Liver (tissue), 9 donors: Measurements from ENCODE around the gene PLEKHN1. TPM values are rescaled to one million over a fixed set of nuclear protein-coding genes. Genes with fewer than 3 reads are reported as not detected.

ENCODE experiments used
- DNase-seq: peaks from one replicate; pipeline ENCODE4 v3.0.0-alpha.2; 2017; ENCODE audit warnings: low spot score
- H3K27ac ChIP-seq, 2 donors: one replicate each; pipeline ENCODE4 v1.7.0; 2013; ENCODE audit warnings: inconsistent platforms in 2 of 2, low read length in 2 of 2, control low read depth in 1 of 2, low read depth in 1 of 2, mild to moderate bottlenecking in 1 of 2
- H3K27me3 ChIP-seq, 4 donors: one replicate each; pipeline versions ENCODE4 v1.6.1 to v1.7.0; 2013; ENCODE audit warnings: low read length in 3 of 4, inconsistent platforms in 1 of 4, mild to moderate bottlenecking in 1 of 4, moderate library complexity in 1 of 4; ENCODE audit not compliant: control insufficient read depth in 4 of 4, insufficient read depth in 4 of 4
- H3K36me3 ChIP-seq, 4 donors: one replicate each; pipeline versions ENCODE4 v1.6.1 to v1.7.0; 2013; ENCODE audit warnings: low read length in 3 of 4, mild to moderate bottlenecking in 3 of 4, low read depth in 1 of 4, moderate library complexity in 1 of 4; ENCODE audit not compliant: control insufficient read depth in 4 of 4, insufficient read depth in 3 of 4
- H3K4me1 ChIP-seq, 4 donors: one replicate each; pipeline versions ENCODE4 v1.6.1 to v1.7.0; 2013; ENCODE audit warnings: low read length in 3 of 4, mild to moderate bottlenecking in 3 of 4, moderate library complexity in 1 of 4; ENCODE audit not compliant: control insufficient read depth in 4 of 4, insufficient read depth in 4 of 4
- H3K4me3 ChIP-seq, 3 donors: one replicate each; pipeline versions ENCODE4 v1.6.1 to v1.7.0; 2013; ENCODE audit warnings: low read length in 3 of 3, control low read depth in 1 of 3, low read depth in 1 of 3, mild to moderate bottlenecking in 1 of 3
- H3K9ac ChIP-seq, 2 donors: one replicate each; pipeline ENCODE4 v1.7.0; 2013; ENCODE audit warnings: low read length in 2 of 2, mild to moderate bottlenecking in 2 of 2, moderate library complexity in 2 of 2, control low read depth in 1 of 2, low read depth in 1 of 2
- H3K9me3 ChIP-seq, 4 donors: one replicate each; pipeline versions ENCODE4 v1.6.1 to v1.7.0; 2013; ENCODE audit warnings: low read length in 3 of 4; ENCODE audit not compliant: control insufficient read depth in 4 of 4
- CTCF ChIP-seq: fragments of 150-350 bp; IDR thresholded peaks from 2 replicates; pipeline ENCODE4 v1.5.1; 2017; ENCODE audit warnings: improper control_type of control experiment, low read depth, low read length; ENCODE audit not compliant: missing input control
- EGR1 ChIP-seq, 2 donors: IDR thresholded peaks; 2 replicates each; pipeline ENCODE4 v1.6.1; 2016 to 2018; ENCODE audit warnings: antibody characterized with exemption in 2 of 2, low read depth in 2 of 2
- FOXA1 ChIP-seq: IDR thresholded peaks from 2 replicates; pipeline ENCODE4 v1.6.1; 2016; ENCODE audit warnings: antibody characterized with exemption
- FOXA2 ChIP-seq: IDR thresholded peaks from 2 replicates; pipeline ENCODE4 v1.6.1; 2016; ENCODE audit warnings: antibody characterized with exemption
- GABPA ChIP-seq, 2 donors: IDR thresholded peaks in 1 of 2; conservative IDR thresholded peaks in 1 of 2; 2 replicates each; pipeline ENCODE4 v1.6.1; 2016; ENCODE audit warnings: antibody characterized with exemption in 2 of 2, mild to moderate bottlenecking in 1 of 2, moderate library complexity in 1 of 2
- HNF4A ChIP-seq, 2 donors: conservative IDR thresholded peaks; 2 replicates each; pipeline ENCODE4 v1.6.1; 2016; ENCODE audit warnings: antibody characterized with exemption in 2 of 2, mild to moderate bottlenecking in 2 of 2
- HNF4G ChIP-seq: IDR thresholded peaks from 2 replicates; pipeline ENCODE4 v1.6.1; 2016; ENCODE audit warnings: antibody characterized with exemption
- JUND ChIP-seq, 2 donors: IDR thresholded peaks; 2 replicates each; pipeline ENCODE4 v1.6.1; 2016; ENCODE audit warnings: antibody characterized with exemption in 2 of 2
- MAX ChIP-seq: IDR thresholded peaks from 2 replicates; pipeline ENCODE4 v1.6.1; 2016; ENCODE audit warnings: antibody characterized with exemption
- RAD21 ChIP-seq, 2 donors: IDR thresholded peaks; 2 replicates each; pipeline ENCODE4 v1.6.1; 2016; ENCODE audit warnings: antibody characterized with exemption in 2 of 2, mild to moderate bottlenecking in 2 of 2
- REST ChIP-seq: IDR thresholded peaks from 2 replicates; pipeline ENCODE4 v1.6.1; 2016; ENCODE audit warnings: antibody characterized with exemption, mild to moderate bottlenecking
- SP1 ChIP-seq: IDR thresholded peaks from 2 replicates; pipeline ENCODE4 v1.6.1; 2018; ENCODE audit warnings: antibody characterized with exemption, mild to moderate bottlenecking
- YY1 ChIP-seq: IDR thresholded peaks from 2 replicates; pipeline ENCODE4 v1.6.1; 2016; ENCODE audit warnings: antibody characterized with exemption, mild to moderate bottlenecking
- WGBS: extraction: QIAGEN DNeasy Blood & Tissue Kit; methylation state at CpG from one replicate; pipeline ENCODE4 v1.1.7; 2013; 5-methylcytosine and 5-hydroxymethylcytosine counted together
- polyA plus RNA-seq, 2 donors: library from polyadenylated mRNA; stranded (reverse) in 1 of 2; unstranded in 1 of 2; fragments of 200-250 nt in 1 of 2; fragments of >200 nt in 1 of 2; fragmentation: Nextera tagmentation in 1 of 2; extraction: Ambion mirVana in 1 of 2; gene quantifications; one replicate each; pipeline versions ENCODE4 v1.2.1 to v1.2.3, GENCODE V29; 2013 to 2015
- total RNA-seq, 2 donors: library from RNA; depleted of rRNA; stranded (reverse); fragments of >200 nt; gene quantifications; one replicate each; pipeline ENCODE4 v1.2.3, GENCODE V29; 2014
- donor health status: healthy.
- donor health status: healthy.
- donor health status: healthy.
- donor health status: healthy.
- donor health status: healthy.

PLEKHN1 gene
- total and polyA plus RNA-seq, 4 donors, result 0.17 to 0.18 TPM; not detected in 2

- Histone ChIP-seq H3K27ac (no peak overlapping the region), H3K9ac (no peak overlapping the region), H3K27me3 (peaks cover 0 to 2% (median 0%) of the 10 kb centered on the region in 4 donors), H3K4me1 (peaks cover 9 to 33% (median 21%) of the 10 kb centered on the region in 4 donors), H3K9me3 (no peaks in the 10 kb centered on the region), H3K36me3 (no peaks in the 10 kb centered on the region), H3K4me3 (no peak overlapping the region)
- TF ChIP-seq JUND (IDR thresholded peaks at IDR 0.05) (no peak), CTCF (no peak), GABPA (IDR thresholded peaks at IDR 0.05 in 1 of 2, conservative IDR thresholded peaks at IDR 0.05 in 1 of 2) (no peak), FOXA1 (no peak), FOXA2 (no peak), SP1 (no peak), EGR1 (IDR thresholded peaks at IDR 0.05; ENCODE audit: low read depth in 2 of 2) (no peak), MAX (no peak), REST (no peak), HNF4G (no peak)
- no peak for DNase-seq
- WGBS, result 71% methylated on average over 22 of the region's 22 CpGs
These were observed 48.7 kb upstream of the PLEKHN1 start for GRCh38 chr1:917466-918091.

- Histone ChIP-seq H3K9ac (no peak overlapping the region), H3K4me3 (no peak overlapping the region), H3K36me3 (no peaks in the 10 kb centered on the region), H3K27me3 (peaks cover 0 to 3% (median 0%) of the 10 kb centered on the region in 4 donors), H3K4me1 (peaks cover 10 to 38% (median 22%) of the 10 kb centered on the region in 4 donors), H3K9me3 (no peaks in the 10 kb centered on the region), H3K27ac (no peak overlapping the region)
- no peak for DNase-seq
- TF ChIP-seq HNF4A (conservative IDR thresholded peaks at IDR 0.05), result no peak
- 89% methylated on average over 15 of the region's 15 CpGs for whole genome bisulfite sequencing
These were observed 47.9 kb upstream of the PLEKHN1 start for GRCh38 chr1:918353-918752.

- no peaks in the 10 kb centered on the region for H3K36me3 ChIP-seq
- no peak overlapping the region for H3K4me3 ChIP-seq
- no peak overlapping the region for H3K9ac ChIP-seq
- H3K9me3 ChIP-seq, result no peaks in the 10 kb centered on the region
- H3K4me1 ChIP-seq, result peaks cover 12 to 40% (median 25%) of the 10 kb centered on the region in 4 donors
- H3K27me3 ChIP-seq, result peaks cover 0 to 3% (median 0%) of the 10 kb centered on the region in 4 donors
- H3K27ac ChIP-seq, result no peak overlapping the region
- 71% methylated on average over 6 of the region's 6 CpGs for WGBS
- no peak for DNase-seq
- TF ChIP-seq HNF4A (conservative IDR thresholded peaks at IDR 0.05) (no peak), HNF4G (no peak), FOXA2 (no peak), REST (no peak), CTCF (no peak), RAD21 (IDR thresholded peaks at IDR 0.05) (no peak), YY1 (no peak), FOXA1 (no peak)
These were observed 47.4 kb upstream of the PLEKHN1 start for GRCh38 chr1:918843-919242.
